Activated CD4-positive, alpha-beta T cell treated with anti-CD3 and anti-CD28 coated beads, Interleukin-2, amount 10 ng/mL, durations not matched to agents 7 days and 5 days (primary cell): ENCODE results near the gene AGBL3. TPM values are rescaled to one million over a fixed set of nuclear protein-coding genes. Genes with fewer than 3 reads are reported as not detected.
A peak's percentile ranks its signal among the peaks of the same experiment; 100 is the strongest.

Experiments used
- CTCF ChIA-PET: fragments of 350-600 bp; sonication (Branson Sonifier 250); formaldehyde crosslinking; loops from one replicate; lab custom pipeline; 2021; ENCODE audit warnings: antibody characterized with exemption; lab: Charles Lee
- POLR2A ChIA-PET: fragments of 350-600 bp; sonication (Branson Sonifier 250); formaldehyde crosslinking; loops from one replicate; lab custom pipeline; 2021; ENCODE audit warnings: antibody characterized with exemption; lab: Charles Lee
- DNase-seq: peaks from one replicate; pipeline ENCODE4 v3.0.0-alpha.2; 2020
- H3K27ac Mint-ChIP-seq: one replicate; pipeline ENCODE4 v1.8.0; 2021; ENCODE audit warnings: mild to moderate bottlenecking, moderate library complexity, mixed read lengths
- H3K27me3 Mint-ChIP-seq: one replicate; pipeline ENCODE4 v1.8.0; 2021; ENCODE audit warnings: mixed read lengths
- H3K36me3 Mint-ChIP-seq: one replicate; pipeline ENCODE4 v1.8.0; 2021; ENCODE audit warnings: low read depth, mixed read lengths
- H3K4me1 Mint-ChIP-seq: one replicate; pipeline ENCODE4 v1.8.0; 2021; ENCODE audit warnings: mixed read lengths
- H3K4me3 Mint-ChIP-seq: one replicate; pipeline ENCODE4 v1.8.0; 2021; ENCODE audit warnings: mild to moderate bottlenecking, moderate library complexity, mixed read lengths
- H3K9me3 Mint-ChIP-seq: one replicate; pipeline ENCODE4 v1.8.0; 2021; ENCODE audit warnings: mixed read lengths
- total RNA-seq, 2 experiments: library from RNA; stranded (reverse); gene quantifications; one replicate each; pipeline ENCODE4 v1.2.3, GENCODE V29; 2021

AGBL3 gene
- total RNA-seq, result 1 to 10 TPM; 1.9 TPM

DNA sequence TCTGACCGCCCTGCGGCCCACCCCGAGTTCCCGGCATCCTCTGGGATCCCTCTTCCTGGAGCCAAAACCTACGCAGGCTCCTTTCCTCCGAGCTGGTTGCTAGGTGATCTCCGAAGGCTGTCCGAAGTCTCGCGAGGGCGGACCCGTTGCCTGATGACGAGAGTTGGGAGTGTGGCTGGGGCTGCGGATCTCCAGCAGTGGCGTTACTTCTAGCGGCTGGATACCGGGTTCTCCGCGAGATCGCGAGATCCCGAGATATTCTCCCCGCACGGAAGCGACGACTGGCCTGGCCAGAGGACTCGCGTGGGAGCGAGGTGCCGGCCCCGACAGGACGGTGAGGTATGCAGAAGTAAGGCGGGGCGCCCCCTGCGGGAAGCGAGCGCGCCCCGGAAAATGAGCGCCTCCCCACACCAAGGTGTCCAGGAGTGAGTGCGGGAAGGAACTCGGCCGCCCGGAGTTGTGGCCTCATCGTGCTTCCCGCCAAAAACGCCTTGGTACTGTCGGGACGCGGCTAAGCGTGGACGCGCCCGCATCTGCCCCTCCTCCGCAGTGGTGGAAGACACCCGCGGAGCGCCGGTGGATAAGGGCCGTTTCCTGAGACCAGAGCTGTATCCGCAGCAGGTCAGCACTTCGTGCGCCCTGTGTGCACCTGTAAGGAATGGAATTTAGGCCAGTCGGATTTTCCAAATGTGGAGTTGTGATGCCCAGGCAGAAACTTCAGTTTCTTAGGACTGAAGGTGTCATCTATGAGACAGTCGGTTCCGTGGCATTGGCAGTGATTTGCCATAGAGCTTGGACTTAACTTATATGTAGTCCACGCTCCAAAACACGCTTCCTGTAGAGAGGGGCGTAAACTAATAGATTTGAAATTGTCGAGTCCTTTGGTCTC lies at the start of gene AGBL3:
AGBL3 (plus strand) TSS at position 146 of the 889 bp plus-strand sequence. CDS start 1,426 bp downstream, outside the sequence.
- ChIA-PET POLR2A (interaction anchor here (0.6 kb wide), 3 partner anchors 52 to 551 kb away, joined by 3 read pairs; partner anchors contain the start of gene BPGM), CTCF (interaction anchor here (0.5 to 2.6 kb wide), 19 partner anchors 9 to 1241 kb away, joined by 3 to 12 read pairs (median 3); no protein-coding TSS in a partner anchor)
- H3K9me3 Mint-ChIP-seq, result no peaks in the 10 kb centered on the region
- H3K4me1 Mint-ChIP-seq, result peaks cover 36% of the 10 kb centered on the region
- H3K27ac Mint-ChIP-seq, result peak within 1 kb of the TSS; percentile 93
- peaks cover 17% of the 10 kb centered on the region for H3K36me3 Mint-ChIP-seq
- no peaks in the 10 kb centered on the region for H3K27me3 Mint-ChIP-seq
- DNase-seq, result peak; percentile 95
- H3K4me3 Mint-ChIP-seq, result peak within 1 kb of the TSS; percentile 91

- no peak for DNase-seq
- ChIA-PET CTCF (interaction anchor here (0.6 kb wide), 2 partner anchors 459 to 740 kb away, joined by 3 to 6 read pairs; no protein-coding TSS in a partner anchor), POLR2A (no interaction called here)
- peaks cover 4% of the 10 kb centered on the region for H3K36me3 Mint-ChIP-seq
- no peak overlapping the region for H3K27ac Mint-ChIP-seq
- peaks cover 4% of the 10 kb centered on the region for H3K9me3 Mint-ChIP-seq
- H3K27me3 Mint-ChIP-seq, result no peaks in the 10 kb centered on the region
- H3K4me1 Mint-ChIP-seq, result peaks cover 20% of the 10 kb centered on the region
- no peak overlapping the region for H3K4me3 Mint-ChIP-seq
These were observed 49.3 kb upstream of the AGBL3 start for GRCh38 chr7:134936893-134937510.

GRCh38 chr7:134938141-134938540 lies 48.2 kb upstream of the AGBL3 start:
- ChIA-PET CTCF (interaction anchor here (1.0 kb wide), 1 partner anchor 59 kb away, joined by 3 read pairs; no protein-coding TSS in a partner anchor), POLR2A (no interaction called here)
- DNase-seq, result no peak
- H3K27me3 Mint-ChIP-seq, result no peaks in the 10 kb centered on the region
- H3K27ac Mint-ChIP-seq, result no peak overlapping the region
- no peaks in the 10 kb centered on the region for H3K9me3 Mint-ChIP-seq
- no peak overlapping the region for H3K4me3 Mint-ChIP-seq
- H3K4me1 Mint-ChIP-seq, result peaks cover 15% of the 10 kb centered on the region
- H3K36me3 Mint-ChIP-seq, result peaks cover 2% of the 10 kb centered on the region

- Mint-ChIP-seq H3K4me1 (peaks cover 7% of the 10 kb centered on the region), H3K4me3 (no peak overlapping the region), H3K9me3 (no peaks in the 10 kb centered on the region), H3K36me3 (no peaks in the 10 kb centered on the region), H3K27ac (no peak overlapping the region), H3K27me3 (no peaks in the 10 kb centered on the region)
- ChIA-PET POLR2A (no interaction called here), CTCF (no interaction called here)
- no peak for DNase-seq
These were observed 47.2 kb upstream of the AGBL3 start for GRCh38 chr7:134939136-134939535.

DNA sequence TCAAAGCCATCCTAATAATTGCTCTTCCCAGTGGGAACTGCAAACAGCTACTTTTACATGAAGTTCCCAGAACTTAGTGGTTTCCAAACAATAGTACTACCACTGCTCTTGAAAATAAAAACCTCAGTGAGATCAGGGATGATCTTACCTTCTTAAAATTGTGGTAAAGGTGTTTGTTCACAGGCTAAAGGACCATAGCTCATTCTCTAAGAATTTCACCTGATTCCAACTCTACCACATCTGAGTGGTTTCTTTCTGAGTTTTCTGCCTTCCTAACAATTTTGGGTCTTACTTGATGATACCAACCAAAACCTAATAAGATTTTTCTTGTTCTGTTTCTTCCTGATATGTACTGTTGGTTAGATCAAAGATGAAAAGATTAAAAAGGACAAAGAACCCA lies 45.6 kb upstream of the AGBL3 start:
- Mint-ChIP-seq H3K9me3 (no peaks in the 10 kb centered on the region), H3K4me3 (no peak overlapping the region), H3K36me3 (no peaks in the 10 kb centered on the region), H3K4me1 (peaks cover 6% of the 10 kb centered on the region), H3K27ac (no peak overlapping the region), H3K27me3 (no peaks in the 10 kb centered on the region)
- CTCF ChIA-PET, result no interaction called here
- POLR2A ChIA-PET, result no interaction called here
- DNase-seq, result no peak

DNA sequence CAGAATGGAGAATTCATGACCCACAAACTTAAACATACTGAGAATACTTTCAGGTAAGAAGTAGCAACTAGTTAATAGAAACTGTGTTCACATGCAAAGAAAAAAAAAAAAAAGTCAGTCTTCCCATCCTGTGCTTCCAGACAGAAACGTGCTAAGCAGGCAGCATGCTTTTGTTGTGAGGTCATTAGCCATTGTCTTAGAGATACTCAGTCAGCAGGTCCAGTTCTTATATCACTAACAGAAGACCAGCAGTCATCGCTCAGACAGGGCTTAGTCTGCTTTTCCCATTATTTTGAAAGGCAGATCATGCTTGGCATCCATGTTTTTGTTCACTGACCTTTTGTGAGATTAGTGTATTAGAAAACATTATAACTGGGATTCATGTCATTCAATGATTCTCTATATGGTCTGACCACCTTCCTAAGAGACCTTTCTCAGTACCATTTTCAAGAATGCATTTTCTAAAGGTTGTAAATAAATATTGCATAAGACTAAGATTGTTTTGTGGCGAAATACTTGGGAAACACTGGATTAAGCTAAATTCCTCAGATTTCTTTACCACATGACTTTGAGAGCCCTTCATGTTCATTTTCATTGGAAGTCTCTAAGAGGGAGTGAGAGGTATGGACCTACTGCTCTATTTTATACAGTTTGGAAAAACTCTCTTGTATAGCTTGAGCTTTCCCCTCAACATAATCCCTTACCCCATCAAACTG lies 45.0 kb upstream of the AGBL3 start:
- no peak overlapping the region for H3K4me3 Mint-ChIP-seq
- CTCF ChIA-PET, result interaction anchor here (1.1 kb wide), 1 partner anchor 21 kb away, joined by 3 read pairs; no protein-coding TSS in a partner anchor
- H3K27me3 Mint-ChIP-seq, result no peaks in the 10 kb centered on the region
- no peak overlapping the region for H3K27ac Mint-ChIP-seq
- no peak for DNase-seq
- H3K9me3 Mint-ChIP-seq, result no peaks in the 10 kb centered on the region
- H3K36me3 Mint-ChIP-seq, result no peaks in the 10 kb centered on the region
- POLR2A ChIA-PET, result no interaction called here
- H3K4me1 Mint-ChIP-seq, result peaks cover 9% of the 10 kb centered on the region

DNA sequence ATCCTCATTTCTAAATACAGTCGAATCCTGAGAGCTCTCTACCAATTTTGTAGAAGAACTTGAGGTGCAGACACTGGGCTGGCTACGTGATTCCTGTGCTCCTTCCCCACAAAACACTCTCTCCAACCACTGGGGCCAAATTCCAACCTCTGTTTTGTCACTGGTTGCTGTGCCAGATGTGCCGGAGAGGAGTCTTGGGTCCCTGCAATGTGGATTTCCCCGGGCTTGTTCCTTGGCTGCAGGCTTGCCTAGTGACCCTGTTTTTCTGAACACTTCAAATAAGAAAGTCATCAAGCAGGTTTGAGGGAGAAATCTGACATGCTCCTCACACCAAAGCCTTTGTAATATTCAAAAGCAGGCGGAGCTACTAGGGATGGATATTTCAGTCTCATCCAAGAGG lies 44.4 kb upstream of the AGBL3 start:
- POLR2A ChIA-PET, result no interaction called here

DNA sequence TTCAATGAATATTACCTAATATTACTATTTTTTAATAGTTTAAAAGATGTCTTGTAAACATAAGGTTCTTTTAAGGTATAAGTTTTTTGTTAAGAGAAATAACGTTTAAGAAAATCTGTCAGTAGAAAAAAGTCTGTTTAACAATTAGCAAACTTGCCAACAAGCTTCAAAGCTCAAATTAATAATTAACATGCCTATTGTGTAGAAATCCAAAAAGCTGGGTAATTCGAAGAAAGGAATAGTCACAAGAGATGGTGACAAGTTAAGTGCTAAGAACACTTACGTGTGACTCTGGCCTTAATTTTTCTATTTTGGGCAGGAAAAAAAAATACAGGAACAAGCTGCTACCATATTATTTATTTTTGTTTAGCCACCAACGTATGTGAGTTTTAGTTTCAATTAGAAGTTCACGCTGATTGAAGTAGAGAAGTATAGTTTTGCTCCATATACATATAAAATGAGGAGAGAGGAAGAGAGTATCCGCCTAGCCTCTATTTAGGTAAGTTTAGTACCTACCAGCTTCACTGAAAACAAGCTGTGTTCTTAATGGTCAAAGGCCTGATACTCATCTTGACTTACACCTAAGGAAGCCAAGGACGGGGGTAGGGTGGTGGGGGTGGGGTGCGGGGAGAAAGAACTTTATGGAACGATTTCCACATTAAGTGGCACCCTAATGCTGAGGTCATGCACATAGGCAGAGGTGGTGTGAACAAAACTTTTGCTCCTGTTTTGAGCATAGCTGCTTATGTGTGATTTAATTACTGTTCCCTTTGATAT lies 43.4 kb upstream of the AGBL3 start:
- Mint-ChIP-seq H3K4me3 (no peak overlapping the region), H3K27me3 (no peaks in the 10 kb centered on the region), H3K4me1 (peaks cover 13% of the 10 kb centered on the region), H3K27ac (no peak overlapping the region), H3K36me3 (no peaks in the 10 kb centered on the region), H3K9me3 (no peaks in the 10 kb centered on the region)
- DNase-seq, result no peak
- ChIA-PET POLR2A (no interaction called here), CTCF (no interaction called here)

More for the DNA sequence above, 44.4 kb upstream of the AGBL3 start:
- Mint-ChIP-seq H3K9me3 (no peaks in the 10 kb centered on the region), H3K4me3 (no peak overlapping the region), H3K36me3 (no peaks in the 10 kb centered on the region), H3K4me1 (peaks cover 12% of the 10 kb centered on the region), H3K27me3 (no peaks in the 10 kb centered on the region), H3K27ac (no peak overlapping the region)
- CTCF ChIA-PET, result interaction anchor here (1.1 kb wide), 1 partner anchor 21 kb away, joined by 3 read pairs; no protein-coding TSS in a partner anchor
- DNase-seq, result no peak

DNA sequence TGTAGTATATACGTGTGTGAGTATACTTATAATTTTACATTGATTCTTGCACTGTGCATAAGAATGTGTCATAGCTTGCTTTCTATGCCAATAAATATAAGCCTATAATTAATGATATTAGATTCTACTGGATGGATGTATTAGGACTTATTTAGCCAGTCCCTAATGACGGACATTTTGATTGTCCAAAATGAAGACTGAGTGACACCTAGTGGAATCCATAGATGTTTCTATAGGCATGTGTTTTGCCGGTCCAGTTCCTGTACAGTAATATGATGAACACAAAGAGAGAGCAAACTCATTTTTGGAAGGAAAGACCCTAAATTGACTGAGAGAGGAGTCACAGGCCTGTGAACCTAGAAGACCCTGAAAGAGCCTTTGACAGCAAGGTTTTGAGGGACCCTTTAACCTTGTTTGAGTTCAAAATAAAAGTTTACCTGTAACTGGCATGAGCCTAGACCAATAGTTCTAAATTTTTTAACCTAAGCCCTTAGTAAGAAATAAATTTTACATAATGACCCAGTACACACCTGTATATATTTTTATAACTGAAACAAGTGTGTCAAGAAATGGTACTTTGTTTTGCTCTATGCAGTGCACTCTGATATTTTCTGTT lies 42.4 kb upstream of the AGBL3 start:
- Mint-ChIP-seq H3K36me3 (no peaks in the 10 kb centered on the region), H3K9me3 (no peaks in the 10 kb centered on the region), H3K4me1 (peaks cover 13% of the 10 kb centered on the region), H3K27me3 (no peaks in the 10 kb centered on the region), H3K27ac (no peak overlapping the region), H3K4me3 (no peak overlapping the region)
- no peak for DNase-seq
- ChIA-PET CTCF (no interaction called here), POLR2A (no interaction called here)

GRCh38 chr7:134945691-134946090 lies 40.6 kb upstream of the AGBL3 start:
- POLR2A ChIA-PET, result no interaction called here

DNA sequence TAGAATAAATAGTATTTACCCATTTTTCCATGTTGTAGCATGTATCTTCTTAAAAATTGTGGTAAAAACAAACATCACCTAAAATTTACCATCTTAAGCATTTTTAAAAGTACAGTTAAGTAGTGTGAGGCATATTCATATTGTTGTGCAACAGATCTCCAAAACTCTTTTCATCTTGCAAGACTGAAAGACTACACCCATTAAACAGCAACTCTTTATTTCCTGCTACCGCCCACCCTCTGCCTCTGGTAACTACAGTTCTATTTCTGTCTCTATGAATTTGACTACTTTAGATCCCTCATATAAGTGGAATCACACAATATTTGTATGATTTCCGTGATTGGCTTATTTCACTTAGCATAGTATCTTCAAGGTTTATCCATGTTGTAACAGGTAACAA lies 40.0 kb upstream of the AGBL3 start:
- DNase-seq, result peak; percentile 26
- CTCF ChIA-PET, result no interaction called here

More at GRCh38 chr7:134945691-134946090, 40.6 kb upstream of the AGBL3 start:
- Mint-ChIP-seq H3K27ac (no peak overlapping the region), H3K4me3 (no peak overlapping the region), H3K27me3 (no peaks in the 10 kb centered on the region), H3K4me1 (peaks cover 13% of the 10 kb centered on the region), H3K36me3 (no peaks in the 10 kb centered on the region), H3K9me3 (no peaks in the 10 kb centered on the region)
- no peak for DNase-seq
- CTCF ChIA-PET, result interaction anchor here (1.4 kb wide), 1 partner anchor 9 kb away, joined by 5 read pairs; no protein-coding TSS in a partner anchor

More for the DNA sequence above, 40.0 kb upstream of the AGBL3 start:
- Mint-ChIP-seq H3K9me3 (no peaks in the 10 kb centered on the region), H3K27me3 (no peaks in the 10 kb centered on the region), H3K4me3 (no peak overlapping the region), H3K36me3 (no peaks in the 10 kb centered on the region), H3K4me1 (peaks cover 13% of the 10 kb centered on the region), H3K27ac (peak overlapping the region; percentile 37)
- POLR2A ChIA-PET, result no interaction called here
